ENCODE data around the gene COX5A.

- TF ChIP-seq BRD4 (CRISPR knock-in tag; IDR thresholded peaks at IDR 0.05) (no peak), ZNF253 (CRISPR knock-in tag; IDR thresholded peaks at IDR 0.05; ENCODE audit: borderline replicate concordance) (no peak), SOX13 (IDR thresholded peaks at IDR 0.05) (no peak), SOX13 (CRISPR knock-in tag; conservative IDR thresholded peaks at IDR 0.05 in 1 of 2, IDR thresholded peaks at IDR 0.05 in 1 of 2) (no peak), ZNF780A (CRISPR knock-in tag; IDR thresholded peaks at IDR 0.05) (no peak), ATAD3A (CRISPR knock-in tag; IDR thresholded peaks at IDR 0.05) (no peak), HES4 (CRISPR knock-in tag; IDR thresholded peaks at IDR 0.05; ENCODE audit: borderline replicate concordance) (no peak), ZNF510 (CRISPR knock-in tag; IDR thresholded peaks at IDR 0.05; ENCODE audit: low read depth) (no peak), CTCF (CRISPR knock-in tag; IDR thresholded peaks at IDR 0.05) (no peak), HOXA7 (CRISPR knock-in tag; IDR thresholded peaks at IDR 0.05) (no peak), MAFF (IDR thresholded peaks at IDR 0.05; ENCODE audit: low read depth, low read length) (no peak)
These were observed 20.2 kb downstream of the COX5A start for GRCh38 chr15:74917676-74918075.

Data from HepG2 (cell line).